ENCODE results near the gene UST.
"Not testable (repeated sequence)": the region's sequence is repeated elsewhere in the genome, so short reads cannot be mapped to it uniquely, and the experiment has no call there.

The UST gene

DNA sequence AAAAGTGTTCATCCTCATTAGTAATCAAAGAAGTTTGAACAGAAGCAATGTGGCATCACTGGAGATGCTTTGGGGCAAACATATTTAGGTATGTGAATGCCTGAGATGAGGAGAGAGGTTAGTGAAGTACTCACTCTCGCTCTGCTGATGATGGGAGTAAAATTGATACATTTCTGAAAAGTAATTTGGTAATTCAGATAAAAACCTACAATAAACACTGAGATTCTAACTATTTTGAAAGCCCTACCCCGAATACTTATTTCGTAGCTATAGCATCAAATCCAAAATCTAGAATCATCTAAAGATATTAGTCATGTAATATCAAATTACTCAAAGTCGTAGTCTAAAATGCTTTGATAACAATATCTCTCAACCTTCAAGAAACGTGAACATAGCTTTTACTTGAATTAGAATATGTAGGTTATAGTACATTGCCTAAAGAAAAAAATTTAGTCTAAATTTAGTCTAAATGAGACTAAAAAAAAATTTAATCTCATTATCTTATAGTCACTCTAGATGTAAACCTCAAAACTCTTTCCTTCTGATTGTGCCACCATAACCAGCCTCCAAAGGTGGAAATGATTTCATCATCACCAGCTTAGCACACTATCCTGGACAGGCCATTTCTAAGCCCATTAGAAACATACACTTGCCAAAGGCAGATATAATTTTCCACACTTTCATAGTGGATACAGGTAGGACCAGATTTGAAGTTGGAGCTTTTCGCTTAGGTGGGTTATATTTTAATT, 338.2 kb downstream of the UST start:
- DNase-seq (ENCODE audit: low read depth in 2 of 2): no peak

DNA sequence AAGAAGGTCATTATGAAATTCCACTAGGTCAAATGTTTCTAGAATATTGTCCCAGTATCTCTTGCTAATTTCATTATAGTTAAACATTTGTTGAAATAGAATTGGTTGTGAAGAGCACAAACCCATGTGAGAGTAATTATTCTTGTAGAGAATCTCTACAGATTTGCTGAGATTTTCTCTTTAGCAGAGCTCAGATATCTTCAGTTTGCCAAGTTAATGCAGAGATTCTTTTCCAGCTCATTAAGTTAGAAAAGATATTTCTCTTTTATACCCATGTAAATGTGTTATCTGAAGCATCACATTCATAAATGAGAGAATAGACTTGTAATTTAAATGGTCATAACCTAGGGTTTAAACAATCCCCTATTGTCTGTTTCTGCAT, 338.7 kb downstream of the UST start:
- no peak for DNase-seq (ENCODE audit: low read depth in 2 of 2)

DNA sequence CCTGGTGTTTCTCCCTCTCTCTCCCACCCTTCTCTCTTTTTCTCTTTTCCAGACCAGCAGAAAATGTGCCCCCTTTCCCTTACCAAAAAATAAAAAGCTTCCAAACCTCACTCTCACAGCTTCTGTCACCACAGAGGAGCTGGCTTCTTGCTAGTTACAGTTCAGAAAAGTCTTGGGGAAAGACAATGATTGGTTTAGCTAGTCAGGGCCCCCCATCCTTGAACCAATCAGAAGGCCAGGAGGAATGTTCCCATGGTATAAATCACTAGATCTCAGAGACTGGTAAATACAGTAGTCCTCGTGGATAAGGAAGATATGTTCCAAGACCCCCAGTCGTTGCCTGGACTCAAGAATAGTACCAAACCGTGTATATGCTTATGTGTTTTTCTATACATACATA, 339.5 kb downstream of the UST start:
- no peak for DNase-seq (ENCODE audit: low read depth in 2 of 2)

DNA sequence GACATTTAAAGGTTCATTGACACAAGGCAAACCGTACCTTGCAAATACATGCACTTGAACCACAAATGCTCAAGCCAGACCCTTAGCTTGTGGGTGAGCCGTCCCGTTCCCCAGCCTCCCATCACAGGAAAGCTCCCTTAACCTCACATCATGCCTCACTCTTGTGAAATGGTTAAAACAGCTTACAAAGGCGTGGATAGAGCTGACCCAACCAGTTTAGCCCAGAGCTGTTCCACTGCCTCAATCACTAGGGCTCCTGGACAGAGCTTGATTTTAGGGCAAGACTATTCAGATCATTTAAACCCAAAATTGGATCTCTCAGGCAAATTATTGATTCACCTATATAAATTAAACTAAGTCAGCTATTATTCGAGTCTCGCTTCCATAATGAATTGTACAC, 341.1 kb downstream of the UST start:
- no peak for DNase-seq (ENCODE audit: low read depth in 2 of 2)

DNA sequence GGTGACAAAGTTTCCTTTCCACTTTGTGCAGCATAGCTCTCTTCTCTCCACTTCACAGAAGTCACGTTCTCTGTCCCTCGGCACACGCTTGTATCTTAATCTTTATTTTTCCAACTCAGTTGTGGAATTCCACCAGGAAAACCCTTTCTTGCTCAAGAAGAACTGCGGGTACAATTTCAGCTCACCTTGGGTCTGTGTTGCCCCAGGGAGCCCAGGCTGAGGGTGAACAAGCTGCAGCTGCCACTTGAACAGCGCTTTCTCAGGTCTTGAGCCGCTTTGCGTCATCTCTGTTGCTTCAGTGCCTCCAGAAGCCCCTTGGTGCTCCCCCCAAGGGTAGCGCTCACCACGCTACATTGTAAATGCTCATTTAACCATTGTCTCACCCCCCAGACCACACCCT, 341.5 kb downstream of the UST start:
- no peak for DNase-seq (ENCODE audit: low read depth in 2 of 2)

DNA sequence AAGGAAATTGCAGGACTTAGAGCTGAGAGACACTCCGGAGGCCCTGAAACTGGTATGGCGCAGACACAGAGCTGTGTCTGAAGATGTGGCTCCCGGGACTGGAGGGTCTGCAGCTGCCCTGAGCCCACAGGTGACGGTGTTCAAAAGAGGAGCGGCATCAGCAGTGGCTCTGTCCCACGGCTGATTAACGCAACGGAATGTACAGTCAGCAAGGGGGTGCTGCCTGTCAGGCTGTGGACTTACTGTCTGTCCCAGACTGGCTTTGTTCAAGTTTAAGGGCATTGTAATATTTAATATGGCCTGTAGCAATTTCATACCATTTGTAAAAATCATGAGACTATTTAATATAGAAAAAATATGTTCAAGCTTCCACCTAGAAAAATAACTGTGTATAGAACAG, 342.7 kb downstream of the UST start:
- no peak for DNase-seq (ENCODE audit: low read depth in 2 of 2)

DNA sequence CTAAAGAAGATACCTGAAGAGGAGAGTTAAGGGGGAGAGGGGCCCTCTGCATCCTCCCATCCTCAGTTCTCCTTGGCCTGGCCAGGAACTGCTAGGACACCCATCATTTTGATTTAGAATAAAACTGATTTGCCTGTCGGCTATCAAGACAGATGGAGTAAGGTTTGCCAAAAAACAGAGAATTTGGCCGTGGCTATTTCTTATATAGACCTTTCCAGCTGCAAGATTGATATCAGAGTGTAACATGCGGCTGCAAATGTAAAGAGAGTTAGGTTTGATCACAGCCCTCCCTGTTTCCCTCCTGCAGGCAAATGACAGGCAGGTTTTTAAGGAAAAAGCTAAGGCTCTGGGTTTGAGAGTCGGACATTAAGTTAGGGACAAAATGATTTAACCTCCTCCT, 344.1 kb downstream of the UST start:
- DNase-seq (ENCODE audit: low read depth in 2 of 2): no peak

DNA sequence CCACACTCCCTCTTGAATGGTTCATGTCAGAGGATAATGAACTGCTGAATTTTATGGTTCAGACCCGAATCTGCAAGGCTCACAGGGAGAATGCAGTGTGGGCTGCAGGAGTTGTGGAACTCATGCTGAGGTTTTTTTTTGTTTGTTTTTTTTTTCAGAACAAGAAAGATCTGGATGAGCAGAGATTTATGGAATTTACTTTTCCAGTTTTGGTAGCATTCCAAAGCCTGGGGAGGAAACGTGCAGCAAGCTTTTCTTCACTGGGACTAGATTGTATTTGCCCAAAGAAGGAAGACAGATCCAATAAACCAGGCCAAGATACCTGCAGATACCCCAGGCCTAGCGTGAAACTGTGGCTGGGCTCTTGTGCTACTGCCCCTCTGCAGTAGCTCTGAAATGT, 346.8 kb downstream of the UST start:
- DNase-seq (ENCODE audit: low read depth in 2 of 2): peak; percentile 46 to 62

DNA sequence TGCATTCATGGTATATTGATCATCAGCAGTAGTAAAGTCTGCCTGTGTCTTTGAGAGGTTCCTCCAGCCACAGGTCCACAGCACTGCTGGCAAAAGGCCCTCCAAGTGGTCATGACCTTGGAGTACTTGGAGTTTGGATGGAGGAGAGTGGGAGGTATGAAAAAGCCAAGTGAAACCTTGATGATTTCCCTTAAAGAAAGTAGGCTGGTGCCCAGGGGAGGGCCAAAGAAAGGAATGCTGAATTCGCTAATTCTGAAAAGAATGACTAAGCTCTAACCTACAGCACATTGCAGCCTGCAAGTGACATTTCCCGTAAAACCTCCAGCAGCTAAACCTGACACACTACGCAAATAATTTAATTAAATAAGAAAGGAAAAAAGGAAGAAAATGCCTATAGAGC, 347.3 kb downstream of the UST start:
- no peak for DNase-seq (ENCODE audit: low read depth in 2 of 2)

DNA sequence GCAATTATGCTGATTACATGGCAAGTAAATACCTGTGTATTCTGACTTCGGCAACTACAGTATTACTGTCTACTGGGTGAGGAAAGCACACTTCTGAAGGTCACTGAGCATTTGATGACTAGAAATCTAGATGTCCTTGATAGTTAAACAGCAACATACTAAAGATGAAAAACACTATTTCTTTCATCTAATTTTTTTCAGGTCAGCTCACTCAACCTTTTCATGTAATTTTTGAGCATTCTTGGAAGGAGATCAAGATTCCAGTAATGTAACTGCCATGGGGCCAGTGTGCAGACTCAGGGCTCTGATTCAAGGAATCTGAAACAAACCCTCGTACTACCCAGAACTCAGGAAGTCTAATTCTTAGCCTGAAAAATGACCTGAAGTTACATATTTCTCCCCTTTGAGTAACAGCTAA, 348.1 kb downstream of the UST start:
- no peak for DNase-seq (ENCODE audit: low read depth in 2 of 2)

DNA sequence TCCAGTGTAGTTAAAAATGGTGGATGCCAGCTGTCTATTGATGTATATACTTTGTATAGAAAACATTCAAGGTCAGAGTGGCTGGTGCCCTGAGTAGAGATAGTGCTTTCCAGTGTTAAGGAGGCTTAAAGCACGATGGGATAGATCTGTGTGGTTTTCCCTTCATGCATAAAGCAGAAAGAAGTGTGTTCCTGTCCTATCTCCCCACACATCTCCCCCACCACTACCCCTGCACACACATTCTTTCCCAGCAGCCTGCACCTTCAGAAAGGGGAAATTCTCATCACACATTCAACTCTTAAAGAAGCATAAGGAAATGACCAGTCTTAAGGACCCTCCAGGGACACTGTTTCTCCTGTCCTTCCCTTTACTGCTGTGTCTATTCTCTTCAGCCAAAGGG, 349.0 kb downstream of the UST start:
- DNase-seq (ENCODE audit: low read depth in 2 of 2): no peak

DNA sequence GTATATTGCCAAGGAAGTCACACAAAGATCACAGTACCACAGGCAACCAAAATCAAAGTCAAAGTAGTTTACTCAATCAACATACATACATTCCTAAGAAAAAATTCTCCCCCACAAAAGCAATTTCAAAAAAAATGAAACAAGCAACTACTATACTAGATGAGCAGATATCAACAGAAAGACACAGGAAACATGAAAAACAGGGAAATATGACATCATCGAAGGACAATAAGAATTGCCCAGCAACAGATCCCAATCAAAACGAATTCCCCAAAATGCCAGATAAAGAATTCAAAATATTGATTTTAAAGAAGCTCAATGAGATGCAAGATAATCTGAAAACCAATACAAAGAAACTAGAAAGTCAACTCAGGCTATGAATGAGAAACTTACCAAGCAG, 351.0 kb downstream of the UST start:
- no peak for DNase-seq (ENCODE audit: low read depth in 2 of 2)

DNA sequence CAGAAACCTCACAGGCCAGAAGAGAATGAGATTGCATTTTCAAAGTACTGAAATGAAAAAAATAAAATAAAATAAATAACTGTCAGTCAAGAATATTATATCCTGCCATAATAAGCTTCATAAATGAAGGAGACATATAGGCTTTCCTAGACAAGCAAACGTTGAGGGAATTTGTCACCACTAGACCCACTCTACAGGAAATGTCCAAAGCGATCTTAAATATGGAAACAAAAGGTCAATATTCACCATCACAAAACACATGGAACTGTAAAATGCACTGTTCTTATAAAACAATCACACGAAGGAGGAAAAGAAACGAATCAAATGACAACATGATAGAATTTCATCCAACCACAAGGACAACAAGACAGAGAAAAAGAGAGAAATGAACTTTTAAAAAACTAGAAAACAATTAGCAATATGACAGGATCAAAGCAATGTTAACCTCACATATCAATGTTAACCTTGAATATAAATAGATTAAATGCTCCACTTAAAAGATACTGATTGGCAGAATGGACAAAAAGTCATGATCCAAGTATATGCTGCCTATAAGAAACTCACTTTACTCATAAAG, 352.0 kb downstream of the UST start:
- no peak for DNase-seq (ENCODE audit: low read depth in 2 of 2)

DNA sequence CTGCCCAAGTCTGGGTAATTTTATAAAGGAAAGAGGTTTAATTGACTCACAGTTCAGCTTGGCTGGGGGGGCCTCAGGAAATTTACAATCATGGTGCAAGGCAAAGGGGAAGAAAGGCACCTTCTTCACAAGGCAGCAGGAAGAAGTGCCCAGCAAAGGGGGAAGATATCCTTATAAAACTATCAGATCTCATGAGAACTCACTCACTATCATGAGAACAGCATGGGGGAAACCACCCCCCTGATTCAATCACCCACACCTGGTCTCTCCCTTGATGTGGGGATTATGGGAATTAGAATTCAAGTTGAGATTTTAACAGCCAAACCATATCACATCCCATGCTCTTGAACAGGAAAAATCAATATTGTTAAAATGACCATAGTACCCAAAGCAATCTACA, 355.5 kb downstream of the UST start:
- no peak for DNase-seq (ENCODE audit: low read depth in 2 of 2)

DNA sequence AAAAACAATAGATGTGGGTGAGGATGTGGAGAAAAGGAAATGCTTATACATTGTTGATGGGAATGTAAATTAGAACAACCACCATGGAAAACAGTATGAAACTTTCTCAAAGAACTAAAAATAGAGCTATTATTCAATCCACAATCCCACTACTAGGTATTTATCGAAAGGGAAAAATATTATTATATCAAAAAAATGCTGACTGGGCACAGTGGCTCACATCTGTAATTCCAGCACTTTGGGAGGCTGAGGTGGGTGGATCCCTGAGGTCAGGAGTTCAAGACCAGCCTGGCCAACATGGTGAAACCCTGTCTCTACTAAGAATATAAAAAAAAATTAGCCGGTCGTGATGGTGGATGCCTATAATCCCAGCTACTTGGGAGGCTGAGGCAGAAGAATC, 357.1 kb downstream of the UST start:
- not testable (repeated sequence) for DNase-seq (ENCODE audit: low read depth in 2 of 2)

DNA sequence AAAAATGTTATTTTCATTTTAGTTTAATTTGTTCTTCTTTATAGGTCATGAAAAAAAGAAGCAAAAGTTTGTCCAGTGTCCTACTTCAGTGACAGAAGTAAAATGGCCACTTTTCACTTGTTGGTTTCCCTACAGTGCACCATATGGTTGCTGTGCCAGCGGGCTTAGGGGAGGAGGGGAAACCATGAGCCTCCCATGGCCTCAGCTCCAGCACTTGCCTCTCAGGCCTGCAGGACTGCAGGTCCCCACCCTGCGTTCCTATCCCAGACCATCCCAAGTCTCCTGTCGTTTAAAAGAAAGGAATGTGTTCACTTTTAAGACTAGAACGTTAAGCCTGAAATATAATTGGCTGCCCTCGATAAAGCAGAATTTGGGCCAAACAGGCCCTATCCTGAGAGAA, 360.7 kb downstream of the UST start:
- no peak for DNase-seq (ENCODE audit: low read depth in 2 of 2)

DNA sequence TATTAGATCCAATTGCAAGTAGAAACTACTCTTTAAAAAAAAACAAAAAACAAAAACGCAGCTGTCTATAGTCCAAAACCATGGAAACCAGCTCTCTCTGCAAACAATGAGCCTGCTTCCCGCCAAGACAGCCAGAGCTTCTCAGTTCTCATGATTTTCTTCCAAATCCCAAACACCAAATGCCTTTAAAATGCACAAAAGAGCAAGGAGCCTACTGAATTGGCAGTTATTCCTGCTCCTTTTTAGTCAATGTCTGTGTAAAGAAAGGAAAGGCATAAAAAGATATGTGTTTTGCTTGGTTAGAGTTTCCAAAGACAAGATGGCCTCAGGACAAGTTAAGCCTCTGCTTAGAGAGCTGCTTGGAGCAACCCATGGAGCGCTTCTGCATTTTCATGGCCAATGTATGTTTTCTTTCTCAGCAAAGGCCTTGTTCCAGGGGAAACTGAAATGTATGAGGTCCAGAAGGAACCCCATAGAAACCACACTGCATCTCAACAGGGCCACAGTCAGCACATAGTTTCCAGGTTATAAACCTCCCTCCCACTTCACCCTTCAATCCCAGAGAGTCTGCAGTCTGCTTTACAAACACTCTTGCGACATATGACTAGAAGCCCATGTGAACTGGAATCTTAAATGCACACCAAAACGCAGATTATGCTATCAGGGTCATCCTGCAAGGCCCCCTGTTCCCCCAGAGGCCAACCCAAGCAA, 361.4 kb downstream of the UST start:
- no peak for DNase-seq (ENCODE audit: low read depth in 2 of 2)

DNA sequence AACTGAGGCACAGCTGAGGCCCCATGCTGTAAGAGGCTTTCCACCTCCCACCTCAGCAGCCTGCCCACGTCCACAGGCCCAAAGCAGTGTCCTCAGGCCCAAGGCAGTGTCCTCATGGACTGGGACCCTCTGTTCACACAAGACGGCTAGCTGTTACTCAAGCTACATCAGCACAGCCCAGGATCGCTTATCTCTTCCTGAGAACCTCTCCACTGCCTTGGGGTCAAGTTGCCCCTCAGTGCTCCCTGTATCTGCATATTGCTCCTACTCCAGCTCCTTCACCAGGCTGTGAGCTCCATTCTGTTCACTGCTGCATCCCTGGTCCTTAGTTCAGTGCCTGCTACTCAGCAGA, 361.9 kb downstream of the UST start:
- no peak for DNase-seq (ENCODE audit: low read depth in 2 of 2)

DNA sequence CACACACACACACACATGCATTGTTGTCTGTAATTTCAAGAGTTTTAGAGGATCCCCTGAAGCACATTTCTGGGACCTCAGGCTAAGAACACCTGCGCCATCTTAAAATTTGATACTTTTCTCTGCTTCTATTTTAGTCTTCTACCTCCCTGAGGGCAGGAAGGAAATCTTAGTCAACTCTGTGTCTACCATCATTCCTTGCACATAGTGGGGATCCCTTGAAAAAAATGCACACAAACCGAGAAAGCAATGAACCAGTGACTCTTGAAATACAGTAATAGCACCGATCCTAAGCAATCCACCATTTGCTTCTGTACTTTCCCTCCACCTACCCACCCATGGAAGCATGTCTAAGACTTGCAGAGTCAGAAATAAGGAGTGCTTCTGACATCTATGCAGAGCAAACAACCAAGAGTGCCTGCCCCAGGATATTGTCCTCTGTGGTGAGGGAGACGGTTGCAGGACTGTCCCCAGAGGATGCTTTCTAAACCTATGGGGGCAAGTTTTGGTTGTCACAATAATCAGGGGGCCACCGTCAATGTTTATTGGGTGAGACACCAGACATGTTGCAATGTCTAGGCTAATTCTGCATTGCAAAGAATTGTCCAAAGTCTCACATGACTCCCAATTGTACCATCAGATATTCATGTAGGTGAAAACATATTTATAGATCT, 362.7 kb downstream of the UST start:
- no peak for DNase-seq (ENCODE audit: low read depth in 2 of 2)

DNA sequence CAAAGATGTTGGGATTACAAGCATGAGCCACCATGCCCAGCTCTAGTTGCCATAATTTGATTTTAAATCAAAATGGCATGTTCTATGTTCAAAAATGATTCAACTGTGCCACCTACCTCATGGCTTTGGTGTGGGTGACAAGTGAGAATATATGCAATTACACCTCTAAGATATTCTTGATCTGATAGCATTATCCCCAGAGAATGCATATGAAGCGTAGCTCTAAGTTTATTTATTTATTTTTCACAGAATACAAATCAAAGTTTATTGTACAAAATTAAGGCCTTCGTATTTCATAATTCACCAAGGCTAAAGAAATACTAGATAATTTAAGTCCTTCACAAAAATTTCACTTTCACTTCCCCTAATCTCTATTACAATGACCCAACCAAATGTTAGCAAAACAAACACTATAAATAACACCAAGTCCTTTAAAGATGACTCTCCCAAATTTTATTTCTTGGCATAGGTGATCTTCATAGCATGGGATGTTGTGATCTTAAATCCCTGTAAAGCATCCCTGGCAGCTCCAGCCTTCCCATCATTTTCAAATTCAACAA, 364.8 kb downstream of the UST start:
- no peak for DNase-seq (ENCODE audit: low read depth in 2 of 2)

DNA sequence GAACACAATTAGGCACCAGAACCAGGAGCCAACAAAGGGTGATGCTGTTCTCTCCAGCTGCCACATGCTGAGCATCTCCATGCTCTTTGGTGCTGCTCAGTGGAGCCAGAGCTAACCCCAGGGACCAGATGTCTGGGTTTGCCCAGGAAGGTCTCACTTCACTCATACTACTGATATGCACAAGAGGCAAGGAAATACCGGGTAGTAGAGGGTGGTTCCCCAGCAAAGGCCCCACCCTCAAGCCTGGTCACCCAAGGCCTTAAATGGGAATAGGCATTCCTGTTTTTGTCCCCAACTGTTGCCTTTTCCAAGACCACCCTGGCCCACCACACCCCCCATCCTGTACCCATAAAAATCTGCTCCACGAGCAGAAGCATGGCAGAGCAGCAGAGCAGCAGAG, 366.1 kb downstream of the UST start:
- DNase-seq (ENCODE audit: low read depth in 2 of 2): no peak

DNA sequence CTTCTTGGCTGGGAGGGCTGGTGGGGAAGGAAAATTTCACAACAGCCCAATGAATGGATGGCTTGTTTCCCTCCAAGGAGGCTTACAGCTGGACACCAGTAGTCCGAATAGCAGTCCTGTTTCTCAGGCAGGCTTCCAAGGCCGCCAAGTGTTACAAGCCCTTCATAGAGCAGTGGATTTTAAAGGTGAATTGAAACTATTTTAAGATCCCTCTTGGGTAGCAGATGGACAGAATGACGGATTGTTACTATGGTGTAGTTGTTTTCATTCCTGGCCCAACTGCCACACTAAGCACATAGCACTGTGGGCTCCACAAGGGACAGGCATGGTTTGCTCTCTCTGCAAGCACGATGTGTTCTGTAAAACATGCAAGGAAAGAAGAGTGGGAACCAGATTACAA, 367.3 kb downstream of the UST start:
- no peak for DNase-seq (ENCODE audit: low read depth in 2 of 2)

Data from fibroblast of skin of left biceps (primary cell).